Lower leg skin (tissue), 4 donors: Measurements from ENCODE around the gene ID4. TPM values are rescaled to one million over a fixed set of nuclear protein-coding genes. Genes with fewer than 3 reads are reported as not detected.
"Not testable (repeated sequence)": the region's sequence is repeated elsewhere in the genome, so short reads cannot be mapped to it uniquely, and the experiment has no call there.

Experiments used
- DNase-seq, 2 donors: peaks; one replicate each; pipeline ENCODE4 v3.0.0-alpha.2; 2019; ENCODE audit warnings: low spot score in 2 of 2
- H3K4me3 ChIP-seq: fragments of 200-600 bp; sonication (generic); 2 replicates; pipeline ENCODE4 v1.5.1; 2017; ENCODE audit warnings: mild to moderate bottlenecking, low read depth; ENCODE audit not compliant: poor library complexity, severe bottlenecking
- POLR2A ChIP-seq, 2 donors: fragments of 450-650 bp; IDR thresholded peaks; one replicate each; pipeline ENCODE4 v1.6.1; 2016 to 2017; ENCODE audit warnings: antibody characterized with exemption in 2 of 2, mild to moderate bottlenecking in 1 of 2, moderate library complexity in 1 of 2
- WGBS, 2 donors: methylation state at CpG; one replicate each; pipeline ENCODE4 v1.1.5; 2018; 5-methylcytosine and 5-hydroxymethylcytosine counted together
- intact Hi-C: fragments of 100-400 bp; cut with DNase I; formaldehyde crosslinking; loops from one replicate; pipeline ENCODE4 v1.15.0; 2023; ENCODE audit warnings: low total_unique reads
- total RNA-seq, 4 donors: library from RNA; depleted of rRNA; stranded (reverse); fragments of >200 nt; gene quantifications; one replicate each; pipeline ENCODE4 v1.1.0, GENCODE V29; 2016
- TF ChIP-seq, protein P1 (sequence below), 3 donors: fragments of 450-650 bp; IDR thresholded peaks; one replicate each; pipeline ENCODE4 v1.5.1; 2016; ENCODE audit warnings: antibody characterized with exemption in 3 of 3, mild to moderate bottlenecking in 3 of 3, moderate library complexity in 2 of 3

The ID4 gene
- total RNA-seq, 4 donors from 2014 or later: 210 to 294 (median 234) TPM

DNA sequence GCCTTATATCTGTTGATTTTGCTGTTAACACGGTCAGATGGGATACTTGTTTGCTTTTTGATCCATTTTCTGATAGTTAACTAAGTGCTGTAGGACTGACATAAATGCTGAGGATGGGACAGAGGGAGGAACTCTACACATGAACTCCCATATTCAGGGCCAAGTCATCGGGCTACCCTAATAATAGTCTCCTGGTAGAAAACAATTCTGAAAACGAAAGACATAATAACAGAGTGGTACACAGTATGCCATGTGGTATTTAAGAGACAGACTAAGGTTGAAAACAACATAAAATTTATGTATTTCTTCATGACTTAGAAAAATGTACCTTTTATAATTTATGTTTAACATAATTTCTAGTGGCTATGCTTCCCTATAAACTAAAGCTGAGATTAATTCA is 12.0 kb downstream of the ID4 start:
- TF ChIP-seq, protein P1, sequence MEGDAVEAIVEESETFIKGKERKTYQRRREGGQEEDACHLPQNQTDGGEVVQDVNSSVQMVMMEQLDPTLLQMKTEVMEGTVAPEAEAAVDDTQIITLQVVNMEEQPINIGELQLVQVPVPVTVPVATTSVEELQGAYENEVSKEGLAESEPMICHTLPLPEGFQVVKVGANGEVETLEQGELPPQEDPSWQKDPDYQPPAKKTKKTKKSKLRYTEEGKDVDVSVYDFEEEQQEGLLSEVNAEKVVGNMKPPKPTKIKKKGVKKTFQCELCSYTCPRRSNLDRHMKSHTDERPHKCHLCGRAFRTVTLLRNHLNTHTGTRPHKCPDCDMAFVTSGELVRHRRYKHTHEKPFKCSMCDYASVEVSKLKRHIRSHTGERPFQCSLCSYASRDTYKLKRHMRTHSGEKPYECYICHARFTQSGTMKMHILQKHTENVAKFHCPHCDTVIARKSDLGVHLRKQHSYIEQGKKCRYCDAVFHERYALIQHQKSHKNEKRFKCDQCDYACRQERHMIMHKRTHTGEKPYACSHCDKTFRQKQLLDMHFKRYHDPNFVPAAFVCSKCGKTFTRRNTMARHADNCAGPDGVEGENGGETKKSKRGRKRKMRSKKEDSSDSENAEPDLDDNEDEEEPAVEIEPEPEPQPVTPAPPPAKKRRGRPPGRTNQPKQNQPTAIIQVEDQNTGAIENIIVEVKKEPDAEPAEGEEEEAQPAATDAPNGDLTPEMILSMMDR (IDR thresholded peaks at IDR 0.05): no peak
- 75 to 79% methylated on average over 3 of the region's 3 CpGs for WGBS, 2 donors
- intact Hi-C loops: no loop called here
- no peak overlapping the region for H3K4me3 ChIP-seq
- no peak for DNase-seq

DNA sequence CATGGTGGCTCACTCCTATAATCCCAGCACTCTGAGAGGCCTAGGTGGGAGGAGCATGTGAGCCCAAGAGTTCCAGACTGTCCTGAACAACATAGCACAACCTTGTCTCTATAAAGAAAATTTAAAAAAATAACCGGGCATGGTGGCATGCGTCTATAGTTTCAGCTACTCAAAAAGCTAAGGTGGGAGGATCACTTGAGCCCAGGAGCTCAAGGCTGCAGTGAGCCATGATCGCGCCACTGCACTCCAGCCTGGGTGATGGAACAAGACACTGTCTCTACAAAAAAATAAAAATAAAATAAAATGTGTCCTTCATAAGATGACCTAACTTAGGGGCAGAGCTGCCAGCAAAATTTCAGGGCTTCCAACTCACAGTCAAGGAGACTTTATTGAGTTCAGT is 12.6 kb downstream of the ID4 start:
- TF ChIP-seq POLR2A (IDR thresholded peaks at IDR 0.05): no peak
- TF ChIP-seq, protein P1 (IDR thresholded peaks at IDR 0.05): no peak
- H3K4me3 ChIP-seq: no peak overlapping the region
- intact Hi-C loops: loop anchor here (5.0 kb wide), 2 partner anchors 727 to 1252 kb away; no protein-coding TSS in a partner anchor
- WGBS, 2 donors: 81 to 88% methylated on average over 4 of the region's 4 CpGs
- no peak for DNase-seq

DNA sequence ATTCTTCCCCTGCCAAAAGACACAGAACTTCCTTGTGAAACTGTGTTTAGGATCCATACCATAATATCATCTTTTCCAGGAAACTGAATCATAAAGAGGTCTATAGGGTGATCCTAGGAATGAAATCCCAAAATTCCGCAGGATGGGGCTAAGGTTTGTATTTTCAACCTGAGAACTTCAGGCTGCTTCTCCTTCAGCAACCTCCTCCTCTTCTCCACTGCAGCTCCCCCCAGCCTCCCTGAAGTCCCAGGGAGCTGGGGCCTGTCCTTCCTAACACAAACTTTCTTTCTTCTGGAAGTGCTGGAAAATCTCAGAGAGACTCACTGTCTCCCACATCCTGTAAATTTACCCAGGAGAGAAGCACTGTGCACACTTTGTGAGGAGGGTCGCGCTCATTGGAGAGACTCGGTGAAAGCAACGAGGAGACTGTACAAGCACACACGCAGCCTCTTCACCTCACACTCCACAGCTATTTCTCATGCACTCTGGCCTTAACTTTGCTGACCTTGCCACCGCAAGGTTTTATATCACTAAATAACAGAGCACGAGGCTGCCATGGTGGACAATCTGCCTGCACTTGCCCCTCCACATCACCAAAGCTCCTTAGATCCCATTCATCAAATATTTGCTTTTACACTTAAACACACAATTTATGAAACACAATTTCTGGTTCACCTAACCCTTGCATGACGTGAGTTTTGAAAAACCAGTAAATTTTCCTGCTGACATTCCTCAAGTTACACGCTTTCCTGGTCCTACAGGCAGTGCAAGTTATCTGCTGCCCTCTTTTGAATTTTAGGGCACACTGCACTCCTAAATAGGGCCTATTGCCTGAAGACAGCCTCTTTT is 14.3 kb downstream of the ID4 start:
- H3K4me3 ChIP-seq: no peak overlapping the region
- DNase-seq: no peak
- 50 to 53% methylated on average over 10 of the region's 10 CpGs for WGBS, 2 donors
- TF ChIP-seq POLR2A (IDR thresholded peaks at IDR 0.05): no peak
- TF ChIP-seq, protein P1 (IDR thresholded peaks at IDR 0.05): peak in 1 of 3 donors; percentile 55
- intact Hi-C loops: loop anchor here (5.0 kb wide), 2 partner anchors 729 to 1254 kb away; no protein-coding TSS in a partner anchor

DNA sequence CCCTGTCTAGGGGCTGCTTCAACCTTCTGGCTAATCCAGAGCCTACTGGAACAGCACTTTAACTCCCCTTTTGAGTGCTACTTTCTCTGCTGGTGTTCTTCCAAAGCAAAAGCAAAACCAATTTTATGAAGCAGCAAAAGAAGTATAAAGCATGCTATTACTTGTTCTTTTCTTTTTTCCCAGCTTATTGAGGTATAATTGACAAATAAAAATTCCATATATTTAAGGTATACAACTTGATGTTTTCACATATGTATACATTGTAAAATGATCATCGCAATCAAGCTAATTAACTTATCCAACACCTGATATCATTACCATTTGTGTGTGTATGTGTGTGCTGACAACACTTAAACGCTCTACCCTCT is 14.9 kb downstream of the ID4 start:
- intact Hi-C loops: loop anchor here (5.0 kb wide), 2 partner anchors 730 to 1255 kb away; no protein-coding TSS in a partner anchor
- DNase-seq: no peak
- TF ChIP-seq, protein P1 (IDR thresholded peaks at IDR 0.05): no peak
- no peak for TF ChIP-seq POLR2A (IDR thresholded peaks at IDR 0.05)
- H3K4me3 ChIP-seq: no peak overlapping the region
- 81 to 85% methylated on average over 2 of the region's 2 CpGs for WGBS, 2 donors

DNA sequence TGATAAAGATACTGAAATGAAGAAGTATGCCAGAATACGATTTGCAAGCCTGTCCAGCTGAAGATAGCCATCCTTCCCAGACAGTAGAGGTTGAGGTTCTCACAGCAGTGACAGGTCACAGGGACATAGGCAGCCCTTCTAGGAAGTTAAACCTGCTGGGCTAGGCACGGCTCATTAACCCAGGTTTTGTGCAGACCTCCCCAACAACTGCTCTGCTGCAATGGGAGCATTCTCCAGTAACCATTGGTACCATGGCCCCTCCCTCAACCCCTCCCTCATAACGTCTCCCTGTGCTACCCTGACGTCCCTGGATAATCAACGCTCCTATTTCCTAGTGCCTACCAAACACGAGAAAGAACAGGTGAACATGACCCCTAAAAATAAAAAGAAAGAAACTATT is 15.8 kb downstream of the ID4 start:
- 74 to 78% methylated on average over 6 of the region's 6 CpGs for WGBS, 2 donors
- H3K4me3 ChIP-seq: no peak overlapping the region
- intact Hi-C loops: loop anchor here (5.0 kb wide), 2 partner anchors 731 to 1256 kb away; no protein-coding TSS in a partner anchor
- no peak for TF ChIP-seq POLR2A (IDR thresholded peaks at IDR 0.05)
- TF ChIP-seq, protein P1 (IDR thresholded peaks at IDR 0.05): no peak
- DNase-seq: no peak

DNA sequence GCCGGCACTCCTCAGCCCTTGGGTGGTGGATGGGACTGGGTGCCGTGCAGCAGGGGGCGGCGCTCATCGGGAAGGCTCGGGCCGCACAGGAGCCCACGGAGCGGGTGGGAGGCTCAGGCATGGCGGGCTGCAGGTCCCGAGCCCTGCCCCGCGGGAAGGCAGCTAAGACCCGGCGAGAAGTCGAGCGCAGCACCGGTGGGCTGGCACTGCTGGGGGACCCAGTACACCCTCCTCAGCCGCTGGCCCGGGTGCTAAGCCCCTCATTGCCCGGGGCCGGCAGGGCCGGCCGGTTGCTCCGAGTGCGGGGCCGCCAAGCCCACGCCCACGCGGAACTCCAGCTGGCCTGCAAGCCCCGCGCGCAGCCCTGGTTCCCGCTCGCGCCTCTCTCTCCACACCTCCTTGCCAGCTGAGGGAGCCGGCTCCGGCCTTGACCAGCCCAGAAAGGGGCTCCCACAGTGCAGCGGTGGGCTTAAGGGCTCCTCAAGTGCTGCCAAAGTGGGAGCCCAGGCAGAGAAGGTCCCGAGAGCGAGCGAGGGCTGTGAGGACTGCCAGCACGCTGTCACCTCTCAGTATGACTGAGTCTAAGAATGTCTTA is 17.3 kb downstream of the ID4 start:
- not testable (repeated sequence) for H3K4me3 ChIP-seq, DNase-seq
- 96 to 98% methylated on average over 19 to 27 of the region's 43 CpGs for WGBS, 2 donors
- intact Hi-C loops: loop anchor here (5.0 kb wide), 2 partner anchors 732 to 1257 kb away; no protein-coding TSS in a partner anchor
